ENCODE measurements around the gene PDZD2.
"Not testable (repeated sequence)": the region's sequence is repeated elsewhere in the genome, so short reads cannot be mapped to it uniquely, and the experiment has no call there.

Gene PDZD2

GRCh38 chr5:31944684-31945445 lies 305.9 kb downstream of the PDZD2 start:
- no peaks in the 10 kb centered on the region for H3K27me3 Mint-ChIP-seq (ENCODE audit: low read depth)
- H3K4me3 Mint-ChIP-seq: no peak overlapping the region
- H3K27ac Mint-ChIP-seq: no peak overlapping the region

DNA sequence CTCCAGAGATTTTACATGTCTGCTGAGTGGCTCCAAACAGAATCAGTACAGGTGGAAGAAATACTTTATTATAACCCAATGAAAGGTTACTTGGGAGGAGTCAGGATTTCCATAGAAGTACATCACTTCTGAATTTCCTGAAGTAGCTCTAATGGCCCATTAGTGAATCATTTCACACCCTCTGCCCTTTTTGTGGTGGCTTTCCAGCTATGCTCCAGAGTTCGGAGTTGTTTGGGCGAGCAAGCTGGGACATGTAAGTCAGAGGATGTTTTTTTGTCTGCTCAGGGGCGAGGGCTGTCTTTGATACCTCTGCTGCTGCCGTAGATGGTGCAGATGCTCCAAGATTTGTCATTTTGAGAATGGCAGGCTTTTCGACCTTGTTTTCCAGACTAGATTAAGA lies 309.1 kb downstream of the PDZD2 start:
- H3K27ac Mint-ChIP-seq: no peak overlapping the region
- no peak overlapping the region for H3K4me3 Mint-ChIP-seq

More at GRCh38 chr5:31944684-31945445, 305.9 kb downstream of the PDZD2 start:
- Mint-ChIP-seq H3K4me1 (ENCODE audit: low read depth) (no peaks in the 10 kb centered on the region), H3K36me3 (ENCODE audit: low read depth) (no peaks in the 10 kb centered on the region), H3K9me3 (no peaks in the 10 kb centered on the region)

GRCh38 chr5:31952067-31952466 lies 313.1 kb downstream of the PDZD2 start:
- no peaks in the 10 kb centered on the region for H3K36me3 Mint-ChIP-seq (ENCODE audit: low read depth)
- no peak overlapping the region for H3K27ac Mint-ChIP-seq
- no peaks in the 10 kb centered on the region for H3K27me3 Mint-ChIP-seq (ENCODE audit: low read depth)
- no peaks in the 10 kb centered on the region for H3K9me3 Mint-ChIP-seq
- no peaks in the 10 kb centered on the region for H3K4me1 Mint-ChIP-seq (ENCODE audit: low read depth)
- no peak overlapping the region for H3K4me3 Mint-ChIP-seq

More for the DNA sequence above, 309.1 kb downstream of the PDZD2 start:
- H3K36me3 Mint-ChIP-seq (ENCODE audit: low read depth): no peaks in the 10 kb centered on the region
- H3K4me1 Mint-ChIP-seq (ENCODE audit: low read depth): no peaks in the 10 kb centered on the region
- no peaks in the 10 kb centered on the region for H3K9me3 Mint-ChIP-seq
- H3K27me3 Mint-ChIP-seq (ENCODE audit: low read depth): no peaks in the 10 kb centered on the region

GRCh38 chr5:31954091-31954490 lies 315.2 kb downstream of the PDZD2 start:
- H3K27me3 Mint-ChIP-seq (ENCODE audit: low read depth): no peaks in the 10 kb centered on the region
- H3K36me3 Mint-ChIP-seq (ENCODE audit: low read depth): no peaks in the 10 kb centered on the region
- no peak overlapping the region for H3K4me3 Mint-ChIP-seq

DNA sequence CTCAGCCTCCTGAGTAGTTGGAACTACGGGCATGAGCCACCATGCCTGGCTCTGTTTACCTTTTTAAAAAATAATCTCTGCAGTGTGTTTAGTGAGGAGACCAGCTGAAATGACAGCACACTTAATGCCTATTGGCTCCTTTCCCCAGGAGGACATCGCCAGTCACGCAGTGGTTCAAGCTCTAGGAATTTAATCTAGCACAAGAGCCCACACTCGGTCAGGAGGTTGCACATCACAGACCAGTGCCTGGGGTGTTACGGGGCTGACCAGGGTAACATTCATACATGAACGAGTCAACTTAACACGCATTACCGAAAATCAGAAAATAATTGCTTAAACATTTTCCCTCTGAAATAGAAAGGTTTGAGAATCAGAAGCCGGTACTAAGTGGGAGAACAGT lies 318.2 kb downstream of the PDZD2 start:
- Mint-ChIP-seq H3K4me1 (ENCODE audit: low read depth) (no peaks in the 10 kb centered on the region), H3K4me3 (no peak overlapping the region), H3K9me3 (no peaks in the 10 kb centered on the region), H3K36me3 (ENCODE audit: low read depth) (no peaks in the 10 kb centered on the region), H3K27me3 (ENCODE audit: low read depth) (no peaks in the 10 kb centered on the region), H3K27ac (no peak overlapping the region)

More at GRCh38 chr5:31954091-31954490, 315.2 kb downstream of the PDZD2 start:
- Mint-ChIP-seq H3K27ac (no peak overlapping the region), H3K4me1 (ENCODE audit: low read depth) (no peaks in the 10 kb centered on the region), H3K9me3 (no peaks in the 10 kb centered on the region)

- Mint-ChIP-seq H3K4me1 (ENCODE audit: low read depth) (no peaks in the 10 kb centered on the region), H3K4me3 (no peak overlapping the region)
Observed at GRCh38 chr5:31962351-31962751, 323.4 kb downstream of the PDZD2 start.

GRCh38 chr5:31962871-31963307 lies 324.0 kb downstream of the PDZD2 start:
- no peaks in the 10 kb centered on the region for H3K27me3 Mint-ChIP-seq (ENCODE audit: low read depth)
- H3K4me1 Mint-ChIP-seq (ENCODE audit: low read depth): no peaks in the 10 kb centered on the region
- H3K9me3 Mint-ChIP-seq: no peaks in the 10 kb centered on the region
- no peaks in the 10 kb centered on the region for H3K36me3 Mint-ChIP-seq (ENCODE audit: low read depth)
- no peak overlapping the region for H3K27ac Mint-ChIP-seq
- no peak overlapping the region for H3K4me3 Mint-ChIP-seq

More at GRCh38 chr5:31962351-31962751, 323.4 kb downstream of the PDZD2 start:
- Mint-ChIP-seq H3K27ac (no peak overlapping the region), H3K36me3 (ENCODE audit: low read depth) (no peaks in the 10 kb centered on the region), H3K9me3 (no peaks in the 10 kb centered on the region), H3K27me3 (ENCODE audit: low read depth) (no peaks in the 10 kb centered on the region)

DNA sequence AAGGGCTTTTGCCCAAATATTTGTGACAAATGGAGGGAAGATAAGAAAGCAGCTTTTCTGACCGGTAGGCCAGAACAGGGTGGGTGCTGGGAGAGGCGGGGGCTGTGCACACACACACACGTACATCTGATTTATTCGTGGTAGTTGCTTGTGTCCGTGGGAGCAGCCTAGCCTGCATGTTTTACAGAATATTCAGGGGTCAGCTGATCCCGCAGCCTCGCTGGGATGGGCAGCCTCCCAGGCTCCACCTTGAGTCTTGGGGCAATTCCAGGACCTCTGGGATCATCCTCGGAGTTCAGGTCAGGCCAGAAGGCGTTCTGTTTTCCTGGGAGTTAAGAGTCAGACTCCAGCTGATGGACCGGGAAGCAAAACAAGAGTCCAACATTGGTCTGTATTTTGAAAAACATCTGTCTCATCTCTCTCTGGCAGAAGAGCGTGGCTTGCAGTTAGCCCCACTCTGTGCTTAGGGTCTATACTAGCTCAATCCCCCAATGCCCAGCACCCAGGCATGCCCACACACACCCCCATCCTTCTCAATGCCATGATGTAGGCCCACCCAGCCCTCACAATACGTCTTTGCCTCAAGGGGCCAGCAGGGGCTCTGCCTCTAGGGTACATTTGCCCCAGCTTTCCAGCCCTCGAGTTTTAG lies 324.6 kb downstream of the PDZD2 start:
- Mint-ChIP-seq H3K9me3 (no peaks in the 10 kb centered on the region), H3K27ac (no peak overlapping the region), H3K4me3 (no peak overlapping the region), H3K4me1 (ENCODE audit: low read depth) (no peaks in the 10 kb centered on the region), H3K27me3 (ENCODE audit: low read depth) (no peaks in the 10 kb centered on the region), H3K36me3 (ENCODE audit: low read depth) (no peaks in the 10 kb centered on the region)

GRCh38 chr5:31964007-31964360 lies 325.1 kb downstream of the PDZD2 start:
- Mint-ChIP-seq H3K27me3 (ENCODE audit: low read depth) (no peaks in the 10 kb centered on the region), H3K4me1 (ENCODE audit: low read depth) (no peaks in the 10 kb centered on the region), H3K9me3 (no peaks in the 10 kb centered on the region), H3K27ac (no peak overlapping the region), H3K36me3 (ENCODE audit: low read depth) (no peaks in the 10 kb centered on the region), H3K4me3 (no peak overlapping the region)

DNA sequence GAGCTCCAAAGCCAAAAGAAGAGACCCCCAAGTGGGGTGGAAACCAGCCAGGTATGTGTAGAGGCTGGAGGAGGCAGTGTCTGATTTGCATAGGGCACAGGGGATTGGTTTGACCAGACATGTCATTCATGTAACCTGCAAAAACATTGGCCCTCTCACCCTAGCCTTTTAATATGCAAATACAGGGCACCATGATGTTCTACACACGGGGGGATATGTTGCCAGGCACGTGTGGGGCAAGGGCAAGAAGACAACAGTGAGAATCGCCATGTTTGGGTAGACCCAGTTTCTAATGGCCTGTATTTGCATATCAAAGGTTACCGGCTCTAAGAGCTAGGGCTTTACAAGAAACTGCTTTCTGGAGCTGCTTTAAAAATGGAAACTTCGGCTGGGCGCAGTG lies 326.3 kb downstream of the PDZD2 start:
- no peak overlapping the region for H3K27ac Mint-ChIP-seq
- no peaks in the 10 kb centered on the region for H3K27me3 Mint-ChIP-seq (ENCODE audit: low read depth)
- H3K4me3 Mint-ChIP-seq: no peak overlapping the region
- no peaks in the 10 kb centered on the region for H3K4me1 Mint-ChIP-seq (ENCODE audit: low read depth)
- H3K36me3 Mint-ChIP-seq (ENCODE audit: low read depth): no peaks in the 10 kb centered on the region
- H3K9me3 Mint-ChIP-seq: no peaks in the 10 kb centered on the region

- Mint-ChIP-seq H3K36me3 (ENCODE audit: low read depth) (no peaks in the 10 kb centered on the region), H3K27ac (no peak overlapping the region), H3K9me3 (no peaks in the 10 kb centered on the region), H3K4me3 (no peak overlapping the region), H3K4me1 (ENCODE audit: low read depth) (no peaks in the 10 kb centered on the region), H3K27me3 (ENCODE audit: low read depth) (no peaks in the 10 kb centered on the region)
Observed at GRCh38 chr5:31966936-31967335, 328.0 kb downstream of the PDZD2 start.

- no peaks in the 10 kb centered on the region for H3K36me3 Mint-ChIP-seq (ENCODE audit: low read depth)
- no peak overlapping the region for H3K27ac Mint-ChIP-seq
- H3K27me3 Mint-ChIP-seq (ENCODE audit: low read depth): no peaks in the 10 kb centered on the region
- H3K4me1 Mint-ChIP-seq (ENCODE audit: low read depth): no peaks in the 10 kb centered on the region
- H3K9me3 Mint-ChIP-seq: no peaks in the 10 kb centered on the region
- H3K4me3 Mint-ChIP-seq: no peak overlapping the region
Observed at GRCh38 chr5:31967461-31967860, 328.5 kb downstream of the PDZD2 start.

- no peaks in the 10 kb centered on the region for H3K36me3 Mint-ChIP-seq (ENCODE audit: low read depth)
- H3K9me3 Mint-ChIP-seq: no peaks in the 10 kb centered on the region
- no peaks in the 10 kb centered on the region for H3K27me3 Mint-ChIP-seq (ENCODE audit: low read depth)
- peaks cover 6% of the 10 kb centered on the region for H3K4me1 Mint-ChIP-seq (ENCODE audit: low read depth)
- H3K4me3 Mint-ChIP-seq: no peak overlapping the region
- H3K27ac Mint-ChIP-seq: no peak overlapping the region
Observed at GRCh38 chr5:31972558-31972957, 333.6 kb downstream of the PDZD2 start.

GRCh38 chr5:31975189-31975612 lies 336.3 kb downstream of the PDZD2 start:
- H3K27ac Mint-ChIP-seq; H3K4me1 Mint-ChIP-seq (ENCODE audit: low read depth); H3K27me3 Mint-ChIP-seq (ENCODE audit: low read depth); H3K4me3 Mint-ChIP-seq; H3K9me3 Mint-ChIP-seq; H3K36me3 Mint-ChIP-seq (ENCODE audit: low read depth): not testable (repeated sequence)

DNA sequence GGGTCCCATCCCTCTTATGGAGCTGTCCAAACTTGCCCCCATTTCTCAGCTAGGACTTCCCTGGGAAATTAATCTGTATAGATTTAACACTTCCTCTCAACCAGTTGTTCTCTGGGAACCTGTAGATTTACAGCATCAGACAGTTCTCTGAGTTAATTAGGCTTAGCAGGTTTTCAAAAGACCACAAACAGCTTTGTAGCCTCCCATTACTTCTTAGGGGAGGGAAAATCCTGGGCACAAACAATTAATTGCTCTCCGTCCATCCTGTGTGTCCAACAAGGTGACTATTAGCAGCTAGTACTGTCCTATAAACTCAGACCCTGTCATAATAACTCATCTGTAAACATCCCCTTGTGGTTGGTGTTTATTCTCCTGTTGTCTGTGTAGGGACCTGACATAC lies 337.2 kb downstream of the PDZD2 start:
- peaks cover 6% of the 10 kb centered on the region for H3K4me1 Mint-ChIP-seq (ENCODE audit: low read depth)
- H3K9me3 Mint-ChIP-seq: no peaks in the 10 kb centered on the region
- H3K36me3 Mint-ChIP-seq (ENCODE audit: low read depth): no peaks in the 10 kb centered on the region
- no peak overlapping the region for H3K4me3 Mint-ChIP-seq
- peaks cover 4% of the 10 kb centered on the region for H3K27me3 Mint-ChIP-seq (ENCODE audit: low read depth)
- no peak overlapping the region for H3K27ac Mint-ChIP-seq
